Large intestine (tissue), 3 donors: ENCODE results near the gene PNPLA1. TPM values are rescaled to one million over a fixed set of nuclear protein-coding genes. Genes with fewer than 3 reads are reported as not detected.

Experiments used
- DNase-seq, 2 donors: peaks; one replicate each; pipeline versions ENCODE4 v3.0.0 to v3.0.0-alpha.2; 2013
- H3K27ac ChIP-seq: one replicate; pipeline ENCODE4 v1.5.1; 2013; ENCODE audit warnings: low read length
- H3K27me3 ChIP-seq: 2 replicates; pipeline ENCODE4 v1.6.1; 2013; ENCODE audit warnings: low read length; ENCODE audit not compliant: control insufficient read depth, insufficient read depth
- H3K36me3 ChIP-seq: 2 replicates; pipeline ENCODE4 v1.6.1; 2013; ENCODE audit warnings: low read length; ENCODE audit not compliant: control insufficient read depth, insufficient read depth
- H3K4me1 ChIP-seq: one replicate; pipeline ENCODE4 v1.6.1; 2013; ENCODE audit warnings: low read length; ENCODE audit not compliant: control insufficient read depth, insufficient read depth
- H3K4me3 ChIP-seq: one replicate; pipeline ENCODE4 v1.5.1; 2013; ENCODE audit warnings: low read length
- H3K9me3 ChIP-seq: one replicate; pipeline ENCODE4 v1.6.1; 2013; ENCODE audit warnings: mild to moderate bottlenecking, low read depth, low read length, moderate library complexity; ENCODE audit not compliant: control insufficient read depth
- WGBS: methylation state at CpG from one replicate; pipeline ENCODE4 v1.1.5; 2013; ENCODE audit warnings: low lambda C conversion rate; ENCODE audit not compliant: insufficient coverage; 5-methylcytosine and 5-hydroxymethylcytosine counted together
- polyA plus RNA-seq: library from polyadenylated mRNA; unstranded; fragments of 120-200 nt; gene quantifications from one replicate; pipeline ENCODE4 v1.2.1, GENCODE V29; 2013

PNPLA1 gene
- polyA plus RNA-seq, 1 donor, result 3.3 TPM

DNA sequence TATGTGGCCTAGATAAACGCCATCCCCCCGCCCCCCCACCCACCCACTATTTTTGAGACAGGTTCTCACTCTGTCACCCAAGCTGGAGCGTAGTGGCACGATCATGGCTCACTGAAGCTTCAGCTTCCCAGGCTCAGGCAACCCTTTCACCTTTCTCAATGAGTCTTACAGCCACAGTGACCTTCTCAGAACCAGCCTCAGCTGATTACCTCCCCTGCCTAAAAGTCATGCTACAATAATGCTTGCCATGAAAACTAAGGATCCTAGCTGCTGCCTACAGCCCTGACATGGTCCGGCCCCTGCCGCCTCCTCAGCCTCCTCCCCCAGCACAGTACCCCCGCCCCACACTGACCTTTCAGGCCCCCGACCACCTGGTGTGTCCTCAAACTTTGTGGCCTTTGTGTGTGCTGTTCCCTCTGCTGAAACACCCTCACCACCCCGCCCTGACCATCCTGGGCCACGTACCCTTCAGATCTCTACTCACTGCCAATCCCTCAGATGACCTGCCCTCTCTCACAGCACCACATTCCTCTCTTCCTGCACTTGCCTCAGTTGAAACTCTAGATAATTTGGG is 31.3 kb downstream of the PNPLA1 start:
- no peaks in the 10 kb centered on the region for H3K9me3 ChIP-seq
- H3K4me1 ChIP-seq, result no peaks in the 10 kb centered on the region
- H3K4me3 ChIP-seq, result no peak overlapping the region
- no CpG with 5 or more reads among the region's 10 CpGs for WGBS
- H3K27me3 ChIP-seq, result no peaks in the 10 kb centered on the region
- H3K36me3 ChIP-seq, result no peaks in the 10 kb centered on the region
- no peak overlapping the region for H3K27ac ChIP-seq
- DNase-seq, result no peak

GRCh38 chr6:36301781-36302180 is 31.9 kb downstream of the PNPLA1 start:
- H3K9me3 ChIP-seq, result no peaks in the 10 kb centered on the region
- no peak overlapping the region for H3K4me3 ChIP-seq
- H3K27me3 ChIP-seq, result no peaks in the 10 kb centered on the region
- H3K27ac ChIP-seq, result no peak overlapping the region
- DNase-seq, result no peak
- H3K4me1 ChIP-seq, result no peaks in the 10 kb centered on the region
- no CpG with 5 or more reads among the region's 7 CpGs for WGBS
- H3K36me3 ChIP-seq, result no peaks in the 10 kb centered on the region

DNA sequence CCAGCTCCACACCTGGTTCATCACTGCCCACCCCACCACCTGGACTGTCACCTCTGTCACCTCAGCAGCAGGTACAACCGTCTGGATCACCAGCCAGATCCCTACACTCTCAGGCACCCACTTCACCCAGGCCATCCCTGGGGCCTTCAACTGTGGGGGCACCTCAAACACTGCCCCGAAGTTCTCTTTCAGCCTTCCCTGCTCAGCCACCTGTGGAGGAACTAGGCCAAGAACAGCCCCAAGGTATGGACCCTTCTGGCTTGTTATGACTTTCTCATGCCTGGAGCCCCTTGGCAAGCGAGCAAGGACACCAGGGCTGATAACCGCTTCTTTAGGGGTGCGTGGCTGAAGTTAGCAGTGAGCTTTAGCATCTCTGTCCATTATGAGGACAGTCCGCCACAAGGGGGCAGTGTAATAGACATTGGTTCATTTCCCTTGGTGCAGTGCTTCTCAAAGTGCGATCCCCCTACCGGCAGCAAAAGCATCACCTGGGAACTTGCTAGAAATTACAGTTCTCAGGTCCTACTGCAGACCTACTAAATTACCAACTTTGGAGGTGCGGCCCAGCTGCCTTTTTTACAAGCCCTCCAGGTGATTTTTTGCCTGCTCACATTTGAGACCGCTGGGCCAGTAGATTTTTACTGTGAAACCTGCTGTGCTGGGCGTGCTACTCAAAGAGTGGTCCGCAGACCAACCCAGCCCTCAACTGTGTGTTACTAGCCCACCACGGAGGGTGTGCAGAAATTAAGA is 32.5 kb downstream of the PNPLA1 start:
- H3K4me3 ChIP-seq, result no peak overlapping the region
- peak; percentile 85 for DNase-seq
- H3K9me3 ChIP-seq, result no peaks in the 10 kb centered on the region
- H3K27me3 ChIP-seq, result no peaks in the 10 kb centered on the region
- H3K27ac ChIP-seq, result no peak overlapping the region
- no CpG with 5 or more reads among the region's 13 CpGs for WGBS
- H3K36me3 ChIP-seq, result no peaks in the 10 kb centered on the region
- no peaks in the 10 kb centered on the region for H3K4me1 ChIP-seq

DNA sequence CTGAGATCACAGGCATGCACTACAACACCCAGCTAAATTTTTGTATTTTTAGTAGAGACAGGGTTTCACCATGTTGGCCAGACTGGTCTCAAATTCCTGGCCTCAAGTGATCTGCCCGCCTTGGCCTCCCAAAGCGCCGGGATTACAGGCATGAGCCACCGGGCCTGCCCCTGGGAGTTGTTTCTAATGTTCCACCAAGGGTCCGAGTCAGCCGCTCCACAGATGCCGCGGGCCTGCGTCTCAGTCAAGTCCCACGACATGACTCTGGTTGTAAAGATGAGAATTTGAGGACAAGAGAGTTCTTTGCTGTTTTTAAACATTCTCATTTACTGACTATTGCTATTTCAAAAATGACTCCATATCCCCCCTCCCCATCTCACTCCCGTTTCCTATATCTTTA is 36.0 kb downstream of the PNPLA1 start:
- Histone ChIP-seq H3K4me1 (peaks cover 12% of the 10 kb centered on the region), H3K36me3 (no peaks in the 10 kb centered on the region), H3K4me3 (no peak overlapping the region), H3K9me3 (no peaks in the 10 kb centered on the region), H3K27ac (no peak overlapping the region), H3K27me3 (no peaks in the 10 kb centered on the region)
- no peak for DNase-seq
- WGBS, result 100% methylated on average over 1 of the region's 11 CpGs

DNA sequence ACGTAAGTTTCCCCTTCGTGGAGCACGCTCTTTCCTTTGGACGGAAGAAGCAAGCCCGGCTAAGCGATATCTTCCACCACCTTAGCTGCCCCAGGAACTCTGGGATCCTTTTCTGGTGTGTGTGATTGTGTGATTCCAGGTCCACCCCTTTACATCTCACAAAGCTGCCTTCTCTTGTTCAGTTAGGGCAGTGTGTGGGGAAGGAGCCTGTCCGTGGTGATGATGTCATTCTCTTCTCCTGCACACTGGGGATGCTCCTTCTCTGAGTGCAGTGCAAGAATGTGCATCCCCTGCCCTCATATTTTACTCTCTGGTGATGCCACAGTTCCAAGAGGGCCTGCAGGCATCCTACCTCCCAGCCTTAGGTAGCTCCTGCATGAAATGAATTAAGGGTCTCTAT is 36.5 kb downstream of the PNPLA1 start:
- DNase-seq, result no peak
- H3K36me3 ChIP-seq, result no peaks in the 10 kb centered on the region
- H3K9me3 ChIP-seq, result no peaks in the 10 kb centered on the region
- H3K4me3 ChIP-seq, result no peak overlapping the region
- H3K27me3 ChIP-seq, result no peaks in the 10 kb centered on the region
- no peak overlapping the region for H3K27ac ChIP-seq
- WGBS, result no CpG with 5 or more reads among the region's 7 CpGs
- H3K4me1 ChIP-seq, result peaks cover 12% of the 10 kb centered on the region

DNA sequence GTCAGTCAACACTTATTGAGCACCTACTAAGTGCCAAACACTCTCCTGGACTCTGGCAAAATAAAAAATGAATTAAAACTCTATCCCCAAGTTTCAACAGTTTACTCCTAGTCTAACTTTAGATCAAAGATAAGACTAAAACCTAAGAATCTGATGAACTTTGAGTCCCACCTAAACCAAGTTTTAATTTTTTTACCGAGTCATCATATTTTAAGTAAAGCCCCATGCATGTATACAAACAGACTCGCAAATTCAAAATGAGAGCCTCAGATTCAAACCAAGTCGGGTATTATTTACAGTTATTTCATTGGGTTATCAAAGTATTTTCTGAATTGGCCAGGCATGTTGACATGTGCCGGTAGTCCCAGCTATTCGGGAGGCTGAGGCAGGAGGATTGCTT is 38.7 kb downstream of the PNPLA1 start:
- Histone ChIP-seq H3K36me3 (no peaks in the 10 kb centered on the region), H3K9me3 (no peaks in the 10 kb centered on the region), H3K27me3 (no peaks in the 10 kb centered on the region), H3K4me3 (no peak overlapping the region), H3K27ac (peak overlapping the region; percentile 11), H3K4me1 (peaks cover 18% of the 10 kb centered on the region)
- no peak for DNase-seq
- WGBS, result no CpG with 5 or more reads among the region's 5 CpGs

- Histone ChIP-seq H3K9me3 (no peaks in the 10 kb centered on the region), H3K36me3 (no peaks in the 10 kb centered on the region), H3K4me1 (peaks cover 24% of the 10 kb centered on the region), H3K27me3 (no peaks in the 10 kb centered on the region), H3K4me3 (no peak overlapping the region), H3K27ac (peak overlapping the region; percentile 25)
- DNase-seq, result peak; percentile 65 to 83
- no CpG with 5 or more reads among the region's 7 CpGs for WGBS
These were observed 39.3 kb downstream of the PNPLA1 start for GRCh38 chr6:36309203-36309602.

GRCh38 chr6:36309900-36310299 is 40.0 kb downstream of the PNPLA1 start:
- Histone ChIP-seq H3K4me3 (no peak overlapping the region), H3K27me3 (no peaks in the 10 kb centered on the region), H3K4me1 (peaks cover 28% of the 10 kb centered on the region), H3K9me3 (no peaks in the 10 kb centered on the region), H3K27ac (peak overlapping the region; percentile 25), H3K36me3 (no peaks in the 10 kb centered on the region)
- DNase-seq, result no peak
- no CpG with 5 or more reads among the region's 2 CpGs for WGBS

- H3K27ac ChIP-seq, result no peak overlapping the region
- H3K4me3 ChIP-seq, result no peak overlapping the region
- peaks cover 28% of the 10 kb centered on the region for H3K4me1 ChIP-seq
- peaks cover 4% of the 10 kb centered on the region for H3K36me3 ChIP-seq
- no CpG with 5 or more reads among the region's 8 CpGs for WGBS
- DNase-seq, result no peak
- H3K27me3 ChIP-seq, result no peaks in the 10 kb centered on the region
- H3K9me3 ChIP-seq, result no peaks in the 10 kb centered on the region
These were observed 43.2 kb downstream of the PNPLA1 start for GRCh38 chr6:36312854-36313648.

DNA sequence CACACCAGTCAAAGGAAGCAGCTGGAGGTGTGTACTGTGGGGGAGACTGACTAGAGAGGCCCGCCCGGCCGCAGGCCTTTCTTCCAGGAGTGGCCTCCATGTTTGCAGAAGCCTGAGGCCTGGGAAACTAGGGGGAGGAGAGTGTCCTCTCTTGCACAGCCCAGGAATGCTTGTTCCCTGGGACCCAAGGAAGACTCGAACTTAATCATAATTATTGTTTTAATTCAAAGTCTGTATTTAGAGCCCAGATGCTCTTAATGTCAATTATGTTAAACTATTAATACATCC is 43.7 kb downstream of the PNPLA1 start:
- Histone ChIP-seq H3K4me3 (no peak overlapping the region), H3K4me1 (peaks cover 28% of the 10 kb centered on the region), H3K36me3 (peaks cover 4% of the 10 kb centered on the region), H3K27me3 (no peaks in the 10 kb centered on the region), H3K9me3 (no peaks in the 10 kb centered on the region), H3K27ac (no peak overlapping the region)
- no CpG with 5 or more reads among the region's 4 CpGs for WGBS
- no peak for DNase-seq
